Measurements from ENCODE around the gene TMPRSS12.

TMPRSS12 gene

GRCh38 chr12:50923361-50924130 lies 80.8 kb downstream of the TMPRSS12 start:
- TF ChIP-seq CTCF (IDR thresholded peaks at IDR 0.05), result no peak

GRCh38 chr12:50924131-50924438 lies 81.4 kb downstream of the TMPRSS12 start:
- no peak for TF ChIP-seq CTCF (IDR thresholded peaks at IDR 0.05)
- H3K9me3 ChIP-seq, result no peaks in the 10 kb centered on the region
- H3K36me3 ChIP-seq, result no peaks in the 10 kb centered on the region
- H3K4me3 ChIP-seq (ENCODE audit: low read depth in 1 of 2, low read length in 1 of 2), result peak overlapping the region; percentile 55 to 63
- H3K27ac ChIP-seq, result peak overlapping the region; percentile 67
- H3K4me1 ChIP-seq (ENCODE audit: control insufficient read depth in 1 of 2, insufficient read depth in 1 of 2, low read depth in 1 of 2, low read length in 1 of 2), result peaks cover 51% of the 10 kb centered on the region in 2 experiments
- no peaks in the 10 kb centered on the region for H3K27me3 ChIP-seq

More at GRCh38 chr12:50923361-50924130, 80.8 kb downstream of the TMPRSS12 start:
- Histone ChIP-seq H3K4me1 (ENCODE audit: control insufficient read depth in 1 of 2, insufficient read depth in 1 of 2, low read depth in 1 of 2, low read length in 1 of 2) (peaks cover 50% of the 10 kb centered on the region in 2 experiments), H3K27me3 (no peaks in the 10 kb centered on the region), H3K9me3 (no peaks in the 10 kb centered on the region), H3K4me3 (ENCODE audit: low read depth in 1 of 2, low read length in 1 of 2) (peak overlapping the region; percentile 55 to 63), H3K27ac (peak overlapping the region; percentile 67), H3K36me3 (no peaks in the 10 kb centered on the region)

- Histone ChIP-seq H3K27me3 (no peaks in the 10 kb centered on the region), H3K9me3 (no peaks in the 10 kb centered on the region), H3K4me3 (ENCODE audit: low read depth in 1 of 2, low read length in 1 of 2) (peak overlapping the region; percentile 55 to 63), H3K36me3 (no peaks in the 10 kb centered on the region), H3K4me1 (ENCODE audit: control insufficient read depth in 1 of 2, insufficient read depth in 1 of 2, low read depth in 1 of 2, low read length in 1 of 2) (peaks cover 51% of the 10 kb centered on the region in 2 experiments), H3K27ac (peak overlapping the region; percentile 67)
- TF ChIP-seq CTCF (IDR thresholded peaks at IDR 0.05), result no peak
Observed at GRCh38 chr12:50924439-50925341, 82.0 kb downstream of the TMPRSS12 start.

GRCh38 chr12:50925342-50925651 lies 82.6 kb downstream of the TMPRSS12 start:
- no peak for TF ChIP-seq CTCF (IDR thresholded peaks at IDR 0.05)
- Histone ChIP-seq H3K9me3 (no peaks in the 10 kb centered on the region), H3K27ac (peak overlapping the region; percentile 67), H3K27me3 (no peaks in the 10 kb centered on the region), H3K4me3 (ENCODE audit: low read depth in 1 of 2, low read length in 1 of 2) (peak overlapping the region; percentile 55 to 63), H3K4me1 (ENCODE audit: control insufficient read depth in 1 of 2, insufficient read depth in 1 of 2, low read depth in 1 of 2, low read length in 1 of 2) (peaks cover 51% of the 10 kb centered on the region in 2 experiments), H3K36me3 (no peaks in the 10 kb centered on the region)

GRCh38 chr12:50925920-50926319 lies 83.2 kb downstream of the TMPRSS12 start:
- Histone ChIP-seq H3K9me3 (no peaks in the 10 kb centered on the region), H3K36me3 (no peaks in the 10 kb centered on the region), H3K27ac (peak overlapping the region; percentile 47), H3K4me1 (ENCODE audit: control insufficient read depth in 1 of 2, insufficient read depth in 1 of 2, low read depth in 1 of 2, low read length in 1 of 2) (peaks cover 51% of the 10 kb centered on the region in 2 experiments), H3K4me3 (ENCODE audit: low read depth in 1 of 2, low read length in 1 of 2) (no peak overlapping the region), H3K27me3 (no peaks in the 10 kb centered on the region)
- no peak for TF ChIP-seq CTCF (IDR thresholded peaks at IDR 0.05)
